HCT116 (cell line): ENCODE measurements around the gene SH3BP4. TPM values are rescaled to one million over a fixed set of nuclear protein-coding genes. Genes with fewer than 3 reads are reported as not detected.

ENCODE experiments used
- ATAC-seq: fragments of 200-7000 bp; cut with Tn5 transposase; 2 replicates; pipeline ENCODE4 v1.9.1; 2020; ENCODE audit warnings: mild to moderate bottlenecking, moderate library complexity
- BruUV-seq: library from RNA; stranded (reverse); fragments of 400-500 nt; replicated peaks from 2 replicates; lab custom pipeline; 2021; lab: Mats Ljungman, UMichigan
- CTCF ChIA-PET: fragments of 300-600 bp; sonication (Branson Sonifier 250); formaldehyde crosslinking; loops from one replicate; lab custom pipeline; 2021; ENCODE audit warnings: antibody characterized with exemption; lab: Charles Lee
- POLR2A ChIA-PET: fragments of 300-600, 350-600 bp; sonication (Branson Sonifier 250); formaldehyde crosslinking; loops from one replicate; lab custom pipeline; 2021; ENCODE audit warnings: antibody characterized with exemption; lab: Charles Lee
- RAD21 ChIA-PET, 2 experiments: fragments of 300-600 bp; sonication (Branson Sonifier 250); formaldehyde crosslinking; loops; one replicate each; lab custom pipeline; 2023; ENCODE audit warnings: low total read pairs in 2 of 2; ENCODE audit not compliant: uncharacterized antibody in 2 of 2, unreplicated experiment in 2 of 2, low non-redundant PET in 1 of 2; lab: Charles Lee
- DNase-seq: peaks from one replicate; pipeline ENCODE4 v3.0.0-alpha.2; 2010; ENCODE audit warnings: low read depth, low spot score
- H2AFZ ChIP-seq: fragments of 200-600 bp; shearing (Covaris generic), sonication (generic); 2 replicates; pipeline ENCODE4 v1.6.1; 2017; ENCODE audit warnings: low read depth, mixed run types, mixed read lengths, antibody characterized with exemption, low read length; ENCODE audit not compliant: poor library complexity, severe bottlenecking
- H3K27ac ChIP-seq: 2 replicates; pipeline ENCODE4 v1.5.1; 2012; ENCODE audit warnings: low read depth, low read length
- H3K27me3 ChIP-seq: fragments of 200-600 bp; sonication (generic); 2 replicates; pipeline ENCODE4 v1.6.1; 2016; ENCODE audit warnings: mixed run types, low read length, mixed read lengths; ENCODE audit not compliant: insufficient read depth
- H3K36me3 ChIP-seq, 2 experiments: fragments of 200-500 bp in 1 of 2; fragments of 200-600 bp in 1 of 2; sonication (Bioruptor generic) in 1 of 2; sonication (generic) in 1 of 2; 2 replicates each; pipeline versions ENCODE4 v1.5.1 to v1.6.1; 2014 to 2016; ENCODE audit warnings: low read length in 2 of 2, inconsistent platforms in 1 of 2, mixed read lengths in 1 of 2, mixed run types in 1 of 2; ENCODE audit not compliant: insufficient read depth in 2 of 2, control insufficient read depth in 1 of 2
- H3K4me1 ChIP-seq, 2 experiments: fragments of 200-600 bp in 1 of 2; sonication (generic) in 1 of 2; 2 replicates each; pipeline versions ENCODE4 v1.5.1 to v1.6.1; 2012 to 2017; ENCODE audit warnings: low read length in 2 of 2, inconsistent platforms in 1 of 2, mild to moderate bottlenecking in 1 of 2, mixed read lengths in 1 of 2, mixed run types in 1 of 2, moderate library complexity in 1 of 2; ENCODE audit not compliant: insufficient read depth in 2 of 2, control insufficient read depth in 1 of 2
- H3K4me2 ChIP-seq: fragments of 200-600 bp; sonication (generic); 2 replicates; pipeline ENCODE4 v1.6.1; 2017; ENCODE audit warnings: mixed run types, low read length, mixed read lengths
- H3K4me3 ChIP-seq, 2 experiments: fragments of 200-600 bp in 1 of 2; sonication (generic) in 1 of 2; replicated peaks in 1 of 2; 2 replicates each; pipeline ENCODE4 v1.5.1; 2011 to 2016; ENCODE audit warnings: low read length in 2 of 2, control low read depth in 1 of 2, low read depth in 1 of 2, mild to moderate bottlenecking in 1 of 2, mixed read lengths in 1 of 2, mixed run types in 1 of 2
- H3K79me2 ChIP-seq: fragments of 200-600 bp; sonication (generic); 2 replicates; pipeline ENCODE4 v1.6.1; 2017; ENCODE audit warnings: mild to moderate bottlenecking, mixed run types, low read length, moderate library complexity, mixed read lengths; ENCODE audit not compliant: insufficient read depth
- H3K9ac ChIP-seq: fragments of 200-600 bp; sonication (generic); 2 replicates; pipeline ENCODE4 v1.6.1; 2016; ENCODE audit warnings: low read length, mixed read lengths
- H3K9me2 ChIP-seq: fragments of 200-600 bp; sonication (generic), shearing (Covaris generic); 2 replicates; pipeline ENCODE4 v1.6.1; 2017; ENCODE audit warnings: mixed run types, mild to moderate bottlenecking, moderate library complexity; ENCODE audit not compliant: insufficient read depth
- H3K9me3 ChIP-seq, 2 experiments: fragments of 200-500 bp in 1 of 2; fragments of 200-600 bp in 1 of 2; sonication (Bioruptor generic) in 1 of 2; sonication (generic) in 1 of 2; 2 replicates each; pipeline ENCODE4 v1.6.1; 2014 to 2017; ENCODE audit warnings: low read length in 2 of 2, mixed read lengths in 2 of 2, inconsistent platforms in 1 of 2, low read depth in 1 of 2, mild to moderate bottlenecking in 1 of 2, mixed run types in 1 of 2, moderate library complexity in 1 of 2; ENCODE audit not compliant: control insufficient read depth in 1 of 2, insufficient read depth in 1 of 2
- H4K20me1 ChIP-seq: fragments of 200-600 bp; sonication (generic), shearing (Covaris generic); 2 replicates; pipeline ENCODE4 v1.6.1; 2017; ENCODE audit warnings: mixed run types, mild to moderate bottlenecking, moderate library complexity; ENCODE audit not compliant: insufficient read depth
- CEBPB ChIP-seq: IDR thresholded peaks from 2 replicates; pipeline ENCODE4 v1.6.1; 2012; ENCODE audit warnings: low read depth
- EGR1 ChIP-seq: IDR thresholded peaks from 2 replicates; pipeline ENCODE4 v1.6.1; 2012; ENCODE audit warnings: low read depth
- ELF1 ChIP-seq: IDR thresholded peaks from 2 replicates; pipeline ENCODE4 v1.6.1; 2012; ENCODE audit warnings: low read depth, borderline replicate concordance
- FOSL1 ChIP-seq: IDR thresholded peaks from 2 replicates; pipeline ENCODE4 v1.6.1; 2012; ENCODE audit warnings: low read depth
- JUND ChIP-seq: IDR thresholded peaks from 2 replicates; pipeline ENCODE4 v1.6.1; 2012
- TCF7L2 ChIP-seq: IDR thresholded peaks from 2 replicates; pipeline ENCODE4 v1.7.0; 2011; ENCODE audit warnings: borderline replicate concordance, inconsistent platforms; ENCODE audit not compliant: insufficient read depth, insufficient read length; ENCODE audit errors: extremely low read depth
- intact Hi-C: fragments of 100-400 bp; cut with micrococcal nuclease; formaldehyde crosslinking; loops from 2 replicates; pipeline ENCODE4 v1.10.0; 2022
- total RNA-seq: library from RNA; stranded (reverse); gene quantifications from one replicate; pipeline ENCODE4 v1.2.1, GENCODE V29; 2021; ENCODE audit not compliant: unreplicated experiment

Gene SH3BP4
- total RNA-seq, 1 experiment from 2014 or later, result 32.9 TPM

GRCh38 chr2:234939996-234940395 is 11.8 kb upstream of the SH3BP4 start:
- ATAC-seq (no peak), DNase-seq (no peak)
- CTCF ChIA-PET, result no interaction called here
- H4K20me1 ChIP-seq, result no peaks in the 10 kb centered on the region
- H3K36me3 ChIP-seq, result no peaks in the 10 kb centered on the region
- no peaks in the 10 kb centered on the region for H3K79me2 ChIP-seq
- intact Hi-C loops, result no loop called here
- H3K9me2 ChIP-seq, result no peaks in the 10 kb centered on the region
- TF ChIP-seq CEBPB, result no peak
- no peak overlapping the region for H3K4me2 ChIP-seq
- H3K4me3 ChIP-seq, result no peak overlapping the region
- POLR2A ChIA-PET, result no interaction called here
- BruUV-seq, result no TSS peak
- no peaks in the 10 kb centered on the region for H3K9me3 ChIP-seq
- no peak overlapping the region for H3K9ac ChIP-seq
- RAD21 ChIA-PET, result no interaction called here
- H2AFZ ChIP-seq, result no peak overlapping the region
- no peaks in the 10 kb centered on the region for H3K27me3 ChIP-seq
- no peaks in the 10 kb centered on the region for H3K4me1 ChIP-seq
- H3K27ac ChIP-seq, result no peak overlapping the region

- Histone ChIP-seq H2AFZ (no peak overlapping the region), H3K9ac (no peak overlapping the region), H4K20me1 (no peaks in the 10 kb centered on the region), H3K4me2 (no peak overlapping the region), H3K27me3 (no peaks in the 10 kb centered on the region), H3K27ac (no peak overlapping the region), H3K4me1 (no peaks in the 10 kb centered on the region), H3K36me3 (no peaks in the 10 kb centered on the region), H3K4me3 (no peak overlapping the region), H3K79me2 (no peaks in the 10 kb centered on the region), H3K9me2 (no peaks in the 10 kb centered on the region), H3K9me3 (no peaks in the 10 kb centered on the region)
- no TSS peak for BruUV-seq
- intact Hi-C loops, result no loop called here
- CTCF ChIA-PET, result no interaction called here
- RAD21 ChIA-PET, result no interaction called here
- TF ChIP-seq JUND, result no peak
- no peak for TF ChIP-seq CEBPB
- TF ChIP-seq EGR1, result no peak
- no peak for TF ChIP-seq FOSL1
- no peak for TF ChIP-seq TCF7L2
- TF ChIP-seq ELF1, result no peak
- POLR2A ChIA-PET, result no interaction called here
- no peak for ATAC-seq
- DNase-seq, result no peak
These were observed 11.3 kb upstream of the SH3BP4 start for GRCh38 chr2:234940527-234940926.
